Measurements from ENCODE around the gene UTP20. TPM values are rescaled to one million over a fixed set of nuclear protein-coding genes. Genes with fewer than 3 reads are reported as not detected.

Gene UTP20
- total and polyA plus RNA-seq, 4 donors = 1.9 to 19.7 (median 10.0) TPM

- no peak for ATAC-seq (ENCODE audit: insufficient read depth, low FRiP score)
- Histone ChIP-seq H3K27ac (ENCODE audit: low read depth in 1 of 2, low read length in 1 of 2) (no peak overlapping the region), H3K9me3 (ENCODE audit: control insufficient read depth in 4 of 4, insufficient read depth in 3 of 4, low read length in 3 of 4) (peaks cover 0 to 3% (median 0%) of the 10 kb centered on the region in 4 donors), H3K27me3 (ENCODE audit: control insufficient read depth in 3 of 3, insufficient read depth in 3 of 3, low read length in 2 of 3) (no peaks in the 10 kb centered on the region), H3K4me1 (ENCODE audit: control insufficient read depth in 5 of 5, insufficient read depth in 5 of 5, low read length in 5 of 5) (no peaks in the 10 kb centered on the region), H3K9ac (ENCODE audit: insufficient read depth in 1 of 2, low read length in 2 of 2) (no peak overlapping the region), H3K4me3 (no peak overlapping the region), H3K36me3 (ENCODE audit: control insufficient read depth in 4 of 4, insufficient read depth in 4 of 4, low read length in 4 of 4) (peaks cover 18 to 38% (median 20%) of the 10 kb centered on the region in 4 donors)
- no peak for DNase-seq
- WGBS, 2 donors = 98 to 99% methylated on average over 4 of the region's 4 CpGs
- TF ChIP-seq CTCF (IDR thresholded peaks at IDR 0.05; ENCODE audit: control extremely low read depth, extremely low read depth) = no peak
Observed at GRCh38 chr12:101351682-101352081, 71.8 kb downstream of the UTP20 start.

GRCh38 chr12:101356794-101357193 lies 76.9 kb downstream of the UTP20 start:
- no peak overlapping the region for H3K9ac ChIP-seq (ENCODE audit: insufficient read depth in 1 of 2, low read length in 2 of 2)
- H3K9me3 ChIP-seq (ENCODE audit: control insufficient read depth in 4 of 4, insufficient read depth in 3 of 4, low read length in 3 of 4) = no peaks in the 10 kb centered on the region
- no peak for DNase-seq
- 55 to 78% methylated on average over 5 of the region's 5 CpGs for WGBS, 2 donors
- ATAC-seq (ENCODE audit: insufficient read depth, low FRiP score) = no peak
- H3K4me1 ChIP-seq (ENCODE audit: control insufficient read depth in 5 of 5, insufficient read depth in 5 of 5, low read length in 5 of 5) = no peaks in the 10 kb centered on the region
- no peak overlapping the region for H3K27ac ChIP-seq (ENCODE audit: low read depth in 1 of 2, low read length in 1 of 2)
- H3K27me3 ChIP-seq (ENCODE audit: control insufficient read depth in 3 of 3, insufficient read depth in 3 of 3, low read length in 2 of 3) = no peaks in the 10 kb centered on the region
- H3K36me3 ChIP-seq (ENCODE audit: control insufficient read depth in 4 of 4, insufficient read depth in 4 of 4, low read length in 4 of 4) = peaks cover 10 to 35% (median 21%) of the 10 kb centered on the region in 4 donors
- H3K4me3 ChIP-seq = no peak overlapping the region
- no peak for TF ChIP-seq CTCF (IDR thresholded peaks at IDR 0.05; ENCODE audit: control extremely low read depth, extremely low read depth)

- H3K4me3 ChIP-seq = no peak overlapping the region
- no peak overlapping the region for H3K27ac ChIP-seq (ENCODE audit: low read depth in 1 of 2, low read length in 1 of 2)
- 94 to 98% methylated on average over 8 of the region's 8 CpGs for WGBS, 2 donors
- ATAC-seq (ENCODE audit: insufficient read depth, low FRiP score) (no peak), DNase-seq (no peak)
- H3K4me1 ChIP-seq (ENCODE audit: control insufficient read depth in 5 of 5, insufficient read depth in 5 of 5, low read length in 5 of 5) = no peaks in the 10 kb centered on the region
- H3K9ac ChIP-seq (ENCODE audit: insufficient read depth in 1 of 2, low read length in 2 of 2) = no peak overlapping the region
- no peaks in the 10 kb centered on the region for H3K27me3 ChIP-seq (ENCODE audit: control insufficient read depth in 3 of 3, insufficient read depth in 3 of 3, low read length in 2 of 3)
- no peaks in the 10 kb centered on the region for H3K9me3 ChIP-seq (ENCODE audit: control insufficient read depth in 4 of 4, insufficient read depth in 3 of 4, low read length in 3 of 4)
- no peak for TF ChIP-seq CTCF (IDR thresholded peaks at IDR 0.05; ENCODE audit: control extremely low read depth, extremely low read depth)
- peaks cover 17 to 42% (median 28%) of the 10 kb centered on the region in 4 donors for H3K36me3 ChIP-seq (ENCODE audit: control insufficient read depth in 4 of 4, insufficient read depth in 4 of 4, low read length in 4 of 4)
Observed at GRCh38 chr12:101361455-101361854, 81.5 kb downstream of the UTP20 start.

- 99% methylated on average over 6 of the region's 6 CpGs for WGBS, 2 donors
- ATAC-seq (ENCODE audit: insufficient read depth, low FRiP score) (no peak), DNase-seq (no peak)
- no peaks in the 10 kb centered on the region for H3K27me3 ChIP-seq (ENCODE audit: control insufficient read depth in 3 of 3, insufficient read depth in 3 of 3, low read length in 2 of 3)
- no peak overlapping the region for H3K27ac ChIP-seq (ENCODE audit: low read depth in 1 of 2, low read length in 1 of 2)
- H3K4me1 ChIP-seq (ENCODE audit: control insufficient read depth in 5 of 5, insufficient read depth in 5 of 5, low read length in 5 of 5) = no peaks in the 10 kb centered on the region
- TF ChIP-seq CTCF (IDR thresholded peaks at IDR 0.05; ENCODE audit: control extremely low read depth, extremely low read depth) = no peak
- no peak overlapping the region for H3K9ac ChIP-seq (ENCODE audit: insufficient read depth in 1 of 2, low read length in 2 of 2)
- no peak overlapping the region for H3K4me3 ChIP-seq
- H3K36me3 ChIP-seq (ENCODE audit: control insufficient read depth in 4 of 4, insufficient read depth in 4 of 4, low read length in 4 of 4) = peaks cover 43 to 57% (median 44%) of the 10 kb centered on the region in 4 donors
- H3K9me3 ChIP-seq (ENCODE audit: control insufficient read depth in 4 of 4, insufficient read depth in 3 of 4, low read length in 3 of 4) = no peaks in the 10 kb centered on the region
Observed at GRCh38 chr12:101368016-101368415, 88.1 kb downstream of the UTP20 start.
